PFSK-1 (cell line): ENCODE measurements around the gene FOXC1.

Experiments used
- FOXP2 ChIP-seq: optimal IDR thresholded peaks from 2 replicates; pipeline ENCODE3; 2011; ENCODE audit warnings: borderline replicate concordance, control low read depth, inconsistent platforms; ENCODE audit not compliant: insufficient read depth; ENCODE audit errors: extremely low read length, extremely low read depth
- POLR2AphosphoS5 ChIP-seq: IDR thresholded peaks from 2 replicates; pipeline ENCODE4 v1.6.1; 2012; ENCODE audit warnings: low read depth, mild to moderate bottlenecking, control low read depth, low read length, moderate library complexity
- REST ChIP-seq, 2 experiments: IDR thresholded peaks; 2 replicates each; pipeline versions ENCODE4 v1.6.1 to v1.8.0; 2011 to 2012; ENCODE audit warnings: low read depth in 2 of 2, low read length in 2 of 2, control low read depth in 1 of 2, inconsistent platforms in 1 of 2, mild to moderate bottlenecking in 1 of 2, moderate library complexity in 1 of 2; ENCODE audit not compliant: insufficient read depth in 1 of 2
- SIN3A ChIP-seq: IDR thresholded peaks from 2 replicates; pipeline ENCODE4 v1.6.1; 2012; ENCODE audit warnings: mild to moderate bottlenecking, low read length, moderate library complexity, borderline replicate concordance; ENCODE audit not compliant: insufficient read depth
- TAF1 ChIP-seq: IDR thresholded peaks from 2 replicates; pipeline ENCODE4 v1.6.1; 2012; ENCODE audit warnings: low read length, control low read depth, borderline replicate concordance; ENCODE audit not compliant: insufficient read depth

GRCh38 chr6:1601158-1602048 lies 8.3 kb upstream of the FOXC1 start:
- no peak for TF ChIP-seq REST (IDR thresholded peaks at IDR 0.05; ENCODE audit: insufficient read depth in 1 of 2, low read depth in 2 of 2, low read length in 2 of 2)
- no peak for TF ChIP-seq TAF1
- TF ChIP-seq POLR2AphosphoS5 = no peak
- no peak for TF ChIP-seq SIN3A
- no peak for TF ChIP-seq FOXP2
